Panc1 (cell line): ENCODE data around the gene CTDP1. TPM values are rescaled to one million over a fixed set of nuclear protein-coding genes. Genes with fewer than 3 reads are reported as not detected.

Experiments
- ATAC-seq: fragments of 200-7000 bp; cut with Tn5 transposase; 2 replicates; pipeline ENCODE4 v1.9.1; 2020; ENCODE audit warnings: mild to moderate bottlenecking, moderate library complexity
- BruUV-seq: library from RNA; stranded (reverse); fragments of 400-500 nt; replicated peaks from 2 replicates; lab custom pipeline; 2021; lab: Mats Ljungman, UMichigan
- CTCF ChIA-PET: fragments of 300-600 bp; sonication (Branson Sonifier 250); formaldehyde crosslinking; loops from one replicate; lab custom pipeline; 2022; ENCODE audit warnings: antibody characterized with exemption; lab: Charles Lee
- POLR2A ChIA-PET: fragments of 300-600 bp; sonication (Branson Sonifier 250); formaldehyde crosslinking; loops from one replicate; lab custom pipeline; 2022; ENCODE audit warnings: antibody characterized with exemption; lab: Charles Lee
- DNase-seq: peaks from one replicate; pipeline ENCODE4 v3.0.0-alpha.2; 2010; ENCODE audit warnings: low read depth, low spot score
- H3K27ac ChIP-seq: 2 replicates; pipeline ENCODE4 v1.5.1; 2011; ENCODE audit warnings: mild to moderate bottlenecking, low read length, inconsistent platforms
- H3K27me3 ChIP-seq: fragments of 200-500 bp; sonication (Bioruptor generic); 2 replicates; pipeline ENCODE4 v1.6.0; 2014; ENCODE audit warnings: low read length, inconsistent platforms; ENCODE audit not compliant: control insufficient read depth, insufficient read depth
- H3K36me3 ChIP-seq: fragments of 200-500 bp; sonication (Bioruptor generic); 2 replicates; pipeline ENCODE4 v1.5.1; 2014; ENCODE audit warnings: inconsistent platforms, mild to moderate bottlenecking, low read length, moderate library complexity; ENCODE audit not compliant: control insufficient read depth, insufficient read depth
- H3K4me1 ChIP-seq: 2 replicates; pipeline ENCODE4 v1.5.1; 2011; ENCODE audit warnings: inconsistent platforms, mild to moderate bottlenecking, low read length, moderate library complexity; ENCODE audit not compliant: control insufficient read depth, insufficient read depth
- H3K4me3 ChIP-seq, 2 experiments: 2 replicates each; pipeline ENCODE4 v1.5.1; 2011 to 2012; ENCODE audit warnings: low read depth in 2 of 2, low read length in 2 of 2, mild to moderate bottlenecking in 2 of 2, inconsistent platforms in 1 of 2, moderate library complexity in 1 of 2
- H3K9me3 ChIP-seq: fragments of 200-500 bp; sonication (Bioruptor generic); 2 replicates; pipeline ENCODE4 v1.5.1; 2014; ENCODE audit warnings: low read depth, mild to moderate bottlenecking, inconsistent platforms, low read length, moderate library complexity; ENCODE audit not compliant: control insufficient read depth, insufficient read depth
- POLR2AphosphoS5 ChIP-seq: IDR thresholded peaks from 2 replicates; pipeline ENCODE4 v1.6.1; 2012; ENCODE audit warnings: mild to moderate bottlenecking, low read depth, low read length, moderate library complexity
- REST ChIP-seq, 2 experiments: IDR thresholded peaks; 2 replicates each; pipeline ENCODE4 v1.6.1; 2011 to 2012; ENCODE audit warnings: low read depth in 2 of 2, control low read depth in 1 of 2, low read length in 1 of 2, mild to moderate bottlenecking in 1 of 2, moderate library complexity in 1 of 2; ENCODE audit not compliant: insufficient read depth in 1 of 2
- SIN3A ChIP-seq: IDR thresholded peaks from 2 replicates; pipeline ENCODE4 v1.6.1; 2012; ENCODE audit warnings: low read depth, mild to moderate bottlenecking, low read length, moderate library complexity, borderline replicate concordance; ENCODE audit not compliant: insufficient read depth
- TCF7L2 ChIP-seq: IDR thresholded peaks from 2 replicates; pipeline ENCODE4 v1.6.1; 2011; ENCODE audit warnings: mild to moderate bottlenecking, low read depth, low read length, inconsistent platforms
- in situ Hi-C: cut with HindIII; loops from 2 replicates; pipeline ENCODE4 v1.10.0; 2016; ENCODE audit warnings: low sequenced_read_pairs, low pct_unique_long_range_greater_than_20kb
- intact Hi-C: fragments of 100-400 bp; cut with micrococcal nuclease; formaldehyde crosslinking; loops from one replicate; pipeline ENCODE4 v1.10.0; 2022; ENCODE audit not compliant: unreplicated experiment
- total RNA-seq: library from RNA; stranded (reverse); gene quantifications from one replicate; pipeline ENCODE4 v1.2.1, GENCODE V29; 2021; ENCODE audit not compliant: unreplicated experiment
- TF ChIP-seq, protein P1 (sequence below): fragments of 450-650 bp; IDR thresholded peaks from 2 replicates; pipeline ENCODE4 v1.5.1; 2017; ENCODE audit warnings: mild to moderate bottlenecking

CTDP1 gene
- total RNA-seq, 1 experiment from 2014 or later = 52.8 TPM

DNA sequence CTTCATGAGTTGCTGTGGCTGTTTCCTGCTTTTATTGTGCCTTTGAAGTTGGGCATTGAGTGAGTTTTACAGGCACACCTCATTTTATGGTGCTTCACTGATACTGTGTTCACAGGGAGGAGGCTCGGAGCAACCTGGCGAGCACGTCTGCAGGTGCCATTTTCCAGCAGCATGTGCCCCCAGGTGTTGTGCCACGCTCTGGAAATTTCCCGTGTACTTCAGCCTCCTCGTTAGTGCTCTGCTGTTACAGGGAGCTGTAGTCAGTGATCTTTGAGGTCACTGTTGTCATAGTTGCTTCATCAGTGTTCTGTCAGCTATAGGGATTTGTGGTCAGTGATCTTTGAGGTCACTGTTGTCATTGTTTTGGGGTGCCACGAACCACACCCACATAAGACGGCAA, 20.1 kb downstream of the CTDP1 start:
- Histone ChIP-seq H3K9me3 (no peaks in the 10 kb centered on the region), H3K36me3 (peaks cover 6% of the 10 kb centered on the region; the same call in 1 of the 2 replicates), H3K27me3 (no peaks in the 10 kb centered on the region), H3K4me3 (no peak overlapping the region), H3K27ac (no peak overlapping the region), H3K4me1 (no peaks in the 10 kb centered on the region)
- ATAC-seq = no peak
- TF ChIP-seq SIN3A (no peak), TCF7L2 (no peak), POLR2AphosphoS5 (no peak), REST (IDR thresholded peaks at IDR 0.05; ENCODE audit: insufficient read depth in 1 of 2, low read depth in 2 of 2, low read length in 1 of 2) (no peak)
- TF ChIP-seq, protein P1, sequence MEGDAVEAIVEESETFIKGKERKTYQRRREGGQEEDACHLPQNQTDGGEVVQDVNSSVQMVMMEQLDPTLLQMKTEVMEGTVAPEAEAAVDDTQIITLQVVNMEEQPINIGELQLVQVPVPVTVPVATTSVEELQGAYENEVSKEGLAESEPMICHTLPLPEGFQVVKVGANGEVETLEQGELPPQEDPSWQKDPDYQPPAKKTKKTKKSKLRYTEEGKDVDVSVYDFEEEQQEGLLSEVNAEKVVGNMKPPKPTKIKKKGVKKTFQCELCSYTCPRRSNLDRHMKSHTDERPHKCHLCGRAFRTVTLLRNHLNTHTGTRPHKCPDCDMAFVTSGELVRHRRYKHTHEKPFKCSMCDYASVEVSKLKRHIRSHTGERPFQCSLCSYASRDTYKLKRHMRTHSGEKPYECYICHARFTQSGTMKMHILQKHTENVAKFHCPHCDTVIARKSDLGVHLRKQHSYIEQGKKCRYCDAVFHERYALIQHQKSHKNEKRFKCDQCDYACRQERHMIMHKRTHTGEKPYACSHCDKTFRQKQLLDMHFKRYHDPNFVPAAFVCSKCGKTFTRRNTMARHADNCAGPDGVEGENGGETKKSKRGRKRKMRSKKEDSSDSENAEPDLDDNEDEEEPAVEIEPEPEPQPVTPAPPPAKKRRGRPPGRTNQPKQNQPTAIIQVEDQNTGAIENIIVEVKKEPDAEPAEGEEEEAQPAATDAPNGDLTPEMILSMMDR = no peak
- POLR2A ChIA-PET = no interaction called here
- intact Hi-C loops = no loop called here
- CTCF ChIA-PET = no interaction called here
- in situ Hi-C loops = no loop called here
- no peak for DNase-seq
- no TSS peak for BruUV-seq

- Histone ChIP-seq H3K27ac (no peak overlapping the region), H3K9me3 (no peaks in the 10 kb centered on the region), H3K4me3 (no peak overlapping the region), H3K4me1 (no peaks in the 10 kb centered on the region), H3K27me3 (no peaks in the 10 kb centered on the region), H3K36me3 (peaks cover 10% of the 10 kb centered on the region; the same call in 1 of the 2 replicates)
- POLR2A ChIA-PET = interaction anchor here (0.5 kb wide), 1 partner anchor 264 kb away, joined by 5 read pairs; no protein-coding TSS in a partner anchor
- intact Hi-C loops (no loop called here), in situ Hi-C loops (no loop called here)
- CTCF ChIA-PET = interaction anchor here (0.6 kb wide), 1 partner anchor 523 kb away, joined by 5 read pairs; no protein-coding TSS in a partner anchor
- ATAC-seq (no peak), DNase-seq (no peak)
- TF ChIP-seq SIN3A (no peak), TCF7L2 (no peak), REST (IDR thresholded peaks at IDR 0.05; ENCODE audit: insufficient read depth in 1 of 2, low read depth in 2 of 2, low read length in 1 of 2) (no peak), POLR2AphosphoS5 (no peak)
- TF ChIP-seq, protein P1 = no peak
- BruUV-seq = no TSS peak
Measured at GRCh38 chr18:79702906-79703305, 23.3 kb downstream of the CTDP1 start.
